Common myeloid progenitor, CD34-positive (primary cell): ENCODE results near the gene TTC3.

Experiments used
- CTCF ChIA-PET: fragments of 350-600 bp; sonication (Branson Sonifier 250); formaldehyde crosslinking; loops from one replicate; lab custom pipeline; 2021; ENCODE audit warnings: antibody characterized with exemption; lab: Charles Lee
- POLR2A ChIA-PET: fragments of 350-600 bp; sonication (Branson Sonifier 250); formaldehyde crosslinking; loops from one replicate; lab custom pipeline; 2021; ENCODE audit warnings: antibody characterized with exemption; lab: Charles Lee
- DNase-seq, 3 donors: peaks; one replicate each; pipeline versions ENCODE4 v3.0.0 to v3.0.0-alpha.2; 2013
- H3K27ac ChIP-seq, 2 experiments: 1 replicate in 1 of 2; 2 replicates in 1 of 2; pipeline ENCODE4 v1.7.0; 2013; ENCODE audit warnings: inconsistent platforms in 2 of 2, low read length in 2 of 2, mild to moderate bottlenecking in 2 of 2, low read depth in 1 of 2, moderate library complexity in 1 of 2; ENCODE audit not compliant: severe bottlenecking in 2 of 2, insufficient read depth in 1 of 2, poor library complexity in 1 of 2
- H3K27me3 ChIP-seq, 5 experiments: replicated peaks in 2 of 5; 1 replicate in 3 of 5; 2 replicates in 2 of 5; pipeline versions ENCODE4 v1.6.1 to v1.7.0; 2013; ENCODE audit warnings: low read length in 4 of 5, mild to moderate bottlenecking in 2 of 5, moderate library complexity in 2 of 5, inconsistent platforms in 1 of 5; ENCODE audit not compliant: insufficient read depth in 5 of 5, control insufficient read depth in 4 of 5
- H3K36me3 ChIP-seq, 4 experiments: 1 replicate in 2 of 4; 2 replicates in 2 of 4; pipeline versions ENCODE4 v1.6.1 to v1.7.0; 2013; ENCODE audit warnings: low read length in 3 of 4, control low read depth in 1 of 4, mild to moderate bottlenecking in 1 of 4; ENCODE audit not compliant: control insufficient read depth in 4 of 4, insufficient read depth in 4 of 4
- H3K4me1 ChIP-seq, 4 experiments: 1 replicate in 3 of 4; 2 replicates in 1 of 4; pipeline versions ENCODE4 v1.6.1 to v1.7.1; 2013; ENCODE audit warnings: low read length in 3 of 4, mild to moderate bottlenecking in 3 of 4, control low read depth in 1 of 4, inconsistent platforms in 1 of 4, moderate library complexity in 1 of 4; ENCODE audit not compliant: control insufficient read depth in 4 of 4, insufficient read depth in 4 of 4; ENCODE audit errors: control extremely low read depth in 1 of 4
- H3K4me3 ChIP-seq, 7 experiments: 1 replicate in 4 of 7; 2 replicates in 3 of 7; pipeline versions ENCODE4 v1.5.1 to v1.7.0; 2013; ENCODE audit warnings: mild to moderate bottlenecking in 7 of 7, low read length in 6 of 7, moderate library complexity in 6 of 7, inconsistent platforms in 2 of 7, low read depth in 2 of 7, control low read depth in 1 of 7; ENCODE audit not compliant: insufficient read depth in 4 of 7, control insufficient read depth in 1 of 7; ENCODE audit errors: extremely low read depth in 1 of 7
- H3K9me3 ChIP-seq, 5 experiments: 1 replicate in 4 of 5; 2 replicates in 1 of 5; pipeline versions ENCODE4 v1.6.1 to v1.7.1; 2013; ENCODE audit warnings: low read length in 4 of 5, mild to moderate bottlenecking in 2 of 5, inconsistent platforms in 1 of 5, low read depth in 1 of 5, moderate library complexity in 1 of 5; ENCODE audit not compliant: control insufficient read depth in 4 of 5, insufficient read depth in 2 of 5; ENCODE audit errors: control extremely low read depth in 1 of 5
- WGBS: methylation state at CpG from one replicate; pipeline ENCODE4 v1.1.5; 2013; ENCODE audit not compliant: insufficient coverage; 5-methylcytosine and 5-hydroxymethylcytosine counted together

Gene TTC3

DNA sequence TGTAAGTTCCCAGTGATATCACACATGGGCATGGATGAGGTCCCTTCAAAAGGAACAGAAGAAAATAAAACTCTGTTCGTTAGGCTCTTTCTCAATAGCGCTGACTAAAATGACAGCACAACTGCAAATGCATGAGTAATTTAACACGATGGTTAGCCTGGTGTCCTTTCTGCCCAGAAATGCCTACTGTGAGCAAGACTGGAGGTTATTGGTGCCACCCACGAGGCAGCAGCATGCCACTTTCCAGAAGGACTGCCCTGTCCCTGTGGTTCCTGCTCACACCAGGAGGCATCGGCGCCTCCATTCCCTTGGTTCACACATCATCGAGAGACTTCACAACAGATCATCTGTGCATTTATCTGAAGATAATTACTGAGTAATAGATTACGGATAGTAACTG, 167.9 kb downstream of the TTC3 start:
- no peak overlapping the region for H3K27ac ChIP-seq
- H3K4me1 ChIP-seq = peaks cover 0 to 30% (median 17%) of the 10 kb centered on the region in 4 experiments
- DNase-seq = no peak
- ChIA-PET CTCF (no interaction called here), POLR2A (no interaction called here)
- H3K9me3 ChIP-seq = no peaks in the 10 kb centered on the region
- H3K4me3 ChIP-seq = no peak overlapping the region
- WGBS = 98% methylated on average over 4 of the region's 8 CpGs
- no peaks in the 10 kb centered on the region for H3K27me3 ChIP-seq
- peaks cover 2 to 45% (median 34%) of the 10 kb centered on the region in 4 experiments for H3K36me3 ChIP-seq

- Histone ChIP-seq H3K27ac (no peak overlapping the region), H3K9me3 (no peaks in the 10 kb centered on the region), H3K36me3 (peaks cover 2 to 43% (median 32%) of the 10 kb centered on the region in 4 experiments), H3K27me3 (no peaks in the 10 kb centered on the region), H3K4me3 (no peak overlapping the region), H3K4me1 (peaks cover 0 to 30% (median 17%) of the 10 kb centered on the region in 4 experiments)
- peak in 1 of 3 donors; percentile 17 for DNase-seq
- POLR2A ChIA-PET = no interaction called here
- WGBS = 100% methylated on average over 2 of the region's 7 CpGs
- CTCF ChIA-PET = no interaction called here
Observed at GRCh38 chr21:37241426-37241825, 168.4 kb downstream of the TTC3 start.

DNA sequence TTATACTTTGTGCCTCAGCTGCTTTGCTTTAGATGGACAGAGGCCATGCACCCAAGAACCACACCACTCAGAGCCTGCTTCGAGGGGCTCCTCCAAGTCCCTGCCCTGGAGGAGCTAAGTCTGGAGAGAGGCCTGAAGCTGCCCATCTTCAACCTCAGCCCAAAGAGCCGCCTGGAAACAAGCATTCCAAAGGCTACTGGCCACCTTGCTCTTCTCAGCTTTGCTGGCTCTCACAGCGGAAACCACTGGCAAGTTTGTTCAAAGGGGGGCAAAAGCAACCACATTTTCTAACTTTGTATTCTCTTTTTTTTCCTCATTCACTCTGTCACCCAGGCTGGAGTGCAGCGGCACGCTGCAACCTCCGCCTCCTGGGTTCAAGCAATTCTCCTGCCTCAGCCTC, 170.9 kb downstream of the TTC3 start:
- POLR2A ChIA-PET = interaction anchor here (0.7 to 1.1 kb wide), 2 partner anchors 18 to 99 kb away, joined by 3 to 4 read pairs; no protein-coding TSS in a partner anchor
- Histone ChIP-seq H3K9me3 (peaks cover 0 to 2% (median 0%) of the 10 kb centered on the region in 5 experiments), H3K27ac (no peak overlapping the region), H3K4me1 (peaks cover 0 to 21% (median 13%) of the 10 kb centered on the region in 4 experiments), H3K27me3 (no peaks in the 10 kb centered on the region), H3K36me3 (peaks cover 0 to 26% (median 15%) of the 10 kb centered on the region in 4 experiments), H3K4me3 (no peak overlapping the region)
- 90% methylated on average over 3 of the region's 6 CpGs for WGBS
- CTCF ChIA-PET = interaction anchor here (0.9 to 3.1 kb wide), 8 partner anchors 9 to 194 kb away, joined by 3 to 10 read pairs (median 8); partner anchors contain the start of gene VPS26C
- no peak for DNase-seq

GRCh38 chr21:37244501-37245095, 171.5 kb downstream of the TTC3 start:
- Histone ChIP-seq H3K27ac (no peak overlapping the region), H3K4me3 (peak overlapping the region in 3 of 7 experiments; percentile 12 to 58 (median 52)), H3K9me3 (peaks cover 0 to 2% (median 0%) of the 10 kb centered on the region in 5 experiments), H3K36me3 (peaks cover 0 to 24% (median 12%) of the 10 kb centered on the region in 4 experiments), H3K4me1 (peaks cover 0 to 27% (median 18%) of the 10 kb centered on the region in 4 experiments), H3K27me3 (no peaks in the 10 kb centered on the region)
- peak in 2 of 3 donors; percentile 55 to 62 for DNase-seq
- WGBS = 42% methylated on average over 10 of the region's 12 CpGs
- ChIA-PET POLR2A (interaction anchor here (0.9 to 1.1 kb wide), 2 partner anchors 13 to 18 kb away, joined by 4 read pairs; no protein-coding TSS in a partner anchor), CTCF (interaction anchor here (0.9 to 3.1 kb wide), 7 partner anchors 10 to 194 kb away, joined by 3 to 10 read pairs (median 8); partner anchors contain the start of gene VPS26C)

- Histone ChIP-seq H3K27ac (no peak overlapping the region), H3K4me3 (peak overlapping the region in 3 of 7 experiments; percentile 12 to 58 (median 52)), H3K36me3 (peaks cover 0 to 20% (median 12%) of the 10 kb centered on the region in 4 experiments), H3K27me3 (no peaks in the 10 kb centered on the region), H3K9me3 (peaks cover 0 to 2% (median 0%) of the 10 kb centered on the region in 5 experiments), H3K4me1 (peaks cover 0 to 29% (median 19%) of the 10 kb centered on the region in 4 experiments)
- ChIA-PET POLR2A (interaction anchor here (0.9 kb wide), 1 partner anchor 13 kb away, joined by 4 read pairs; no protein-coding TSS in a partner anchor), CTCF (interaction anchor here (1.8 to 3.1 kb wide), 5 partner anchors 10 to 193 kb away, joined by 5 to 10 read pairs (median 9); partner anchors contain the start of gene VPS26C)
- DNase-seq = no peak
- WGBS = 96% methylated on average over 6 of the region's 8 CpGs
Observed at GRCh38 chr21:37245151-37245550, 172.1 kb downstream of the TTC3 start.

DNA sequence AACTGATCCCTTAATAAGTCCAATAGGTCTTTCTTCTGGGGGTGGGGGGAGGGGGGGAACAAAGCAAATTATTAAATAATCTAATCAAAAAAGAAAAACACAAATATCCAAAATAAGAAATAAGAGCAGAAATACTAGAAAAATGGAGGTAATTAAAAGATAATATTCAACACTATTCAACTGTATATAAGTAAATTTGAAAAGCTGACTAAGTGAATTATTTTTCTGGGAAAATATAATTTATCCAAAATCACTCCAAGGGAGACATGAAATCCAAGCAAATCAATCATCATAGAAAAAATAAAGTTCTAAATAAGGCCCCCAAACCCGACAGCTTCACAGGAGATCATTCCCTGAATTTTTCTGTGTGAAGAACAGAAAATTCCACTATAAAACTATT, 175.2 kb downstream of the TTC3 start:
- POLR2A ChIA-PET = interaction anchor here (0.7 kb wide), 1 partner anchor 116 kb away, joined by 3 read pairs; no protein-coding TSS in a partner anchor
- H3K36me3 ChIP-seq = peaks cover 0 to 10% (median 3%) of the 10 kb centered on the region in 4 experiments
- H3K27ac ChIP-seq = no peak overlapping the region
- H3K4me3 ChIP-seq = no peak overlapping the region
- peaks cover 4 to 43% (median 21%) of the 10 kb centered on the region in 4 experiments for H3K4me1 ChIP-seq
- DNase-seq = no peak
- CTCF ChIA-PET = interaction anchor here (0.8 to 1.6 kb wide), 2 partner anchors 11 to 100 kb away, joined by 3 to 4 read pairs; no protein-coding TSS in a partner anchor
- H3K9me3 ChIP-seq = peaks cover 0 to 2% (median 0%) of the 10 kb centered on the region in 5 experiments
- WGBS = 100% methylated on average over 1 of the region's 1 CpG
- no peaks in the 10 kb centered on the region for H3K27me3 ChIP-seq
